Cardiac ventricle fibroblast (primary cell): ENCODE data around the gene YBX3. TPM values are rescaled to one million over a fixed set of nuclear protein-coding genes. Genes with fewer than 3 reads are reported as not detected.

Experiments used
- total RNA-seq: library from RNA; depleted of rRNA; stranded (reverse); fragments of >200 nt; gene quantifications from 2 replicates; pipeline ENCODE4 v1.2.3, GENCODE V29; 2015

Gene YBX3
- 266 and 290 TPM in 2 replicates for total RNA-seq

GRCh38 chr12:10722905-10723746 lies at the start of gene YBX3:
Gene YBX3 (minus strand): TSS chr12:10723323. CDS start chr12:10723111, 212 bp downstream.

GRCh38 chr12:10673659-10674384 lies 49.3 kb downstream of the YBX3 start, which contains the start of gene STYK1:
Gene STYK1 (minus strand): TSS chr12:10674052. CDS start chr12:10634618, 39,434 bp downstream.

Other genes with a start within 250 kb of the YBX3 start
- gene EIF2S3B, start 217.4 kb downstream of the YBX3 start, total RNA-seq, result 0.25 and 0.29 TPM in 2 replicates
- gene MAGOHB, start 109.7 kb downstream of the YBX3 start, total RNA-seq, result 4.7 and 7.2 TPM in 2 replicates
- gene STYK1, start 49.3 kb downstream of the YBX3 start, total RNA-seq, result not detected in 2 replicates
- gene TAS2R7, start 79.3 kb upstream of the YBX3 start, total RNA-seq, result not detected in 2 replicates
- not detected in 2 replicates for gene TAS2R8, start 84.0 kb upstream of the YBX3 start, total RNA-seq
- gene TAS2R9, start 86.8 kb upstream of the YBX3 start, total RNA-seq, result not detected in 2 replicates
- gene TAS2R10, start 103.0 kb upstream of the YBX3 start, total RNA-seq, result 1.9 TPM in 1 of 2 replicates, not detected in the other
- gene PRR4, start 126.2 kb upstream of the YBX3 start, total RNA-seq, result not detected in 2 replicates
- 3.9 and 12.4 TPM in 2 replicates for gene PRH1, start 160.9 kb upstream of the YBX3 start, total RNA-seq
- 0.15 and 0.37 TPM in 2 replicates for gene TAS2R13, start 186.2 kb upstream of the YBX3 start, total RNA-seq
- gene PRH2, start 205.9 kb upstream of the YBX3 start, total RNA-seq, result 1.1 TPM in 1 of 2 replicates, not detected in the other
- gene TAS2R14, start 215.9 kb upstream of the YBX3 start, total RNA-seq, result 0.98 and 1.6 TPM in 2 replicates